HG03103 (cell line): Measurements from ENCODE around the gene WDR55.
"Not testable (repeated sequence)": the region's sequence is repeated elsewhere in the genome, so short reads cannot be mapped to it uniquely, and the experiment has no call there.

Source experiments
- ATAC-seq: cut with Tn5 transposase; IDR thresholded peaks from one replicate; pipeline ENCODE4 v1.9.1; 2021; ENCODE audit warnings: low read depth; ENCODE audit not compliant: unreplicated experiment

WDR55 gene, protein sequence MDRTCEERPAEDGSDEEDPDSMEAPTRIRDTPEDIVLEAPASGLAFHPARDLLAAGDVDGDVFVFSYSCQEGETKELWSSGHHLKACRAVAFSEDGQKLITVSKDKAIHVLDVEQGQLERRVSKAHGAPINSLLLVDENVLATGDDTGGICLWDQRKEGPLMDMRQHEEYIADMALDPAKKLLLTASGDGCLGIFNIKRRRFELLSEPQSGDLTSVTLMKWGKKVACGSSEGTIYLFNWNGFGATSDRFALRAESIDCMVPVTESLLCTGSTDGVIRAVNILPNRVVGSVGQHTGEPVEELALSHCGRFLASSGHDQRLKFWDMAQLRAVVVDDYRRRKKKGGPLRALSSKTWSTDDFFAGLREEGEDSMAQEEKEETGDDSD

GRCh38 chr5:140664359-140665119 is at the start of gene WDR55:
TSS of gene WDR55 (plus strand) at chr5:140664904. CDS start at chr5:140664913, 9 bp downstream.
- peak; percentile 98 for ATAC-seq

GRCh38 chr5:140622301-140622700 is 42.4 kb upstream of the WDR55 start:
- ATAC-seq: no peak

DNA sequence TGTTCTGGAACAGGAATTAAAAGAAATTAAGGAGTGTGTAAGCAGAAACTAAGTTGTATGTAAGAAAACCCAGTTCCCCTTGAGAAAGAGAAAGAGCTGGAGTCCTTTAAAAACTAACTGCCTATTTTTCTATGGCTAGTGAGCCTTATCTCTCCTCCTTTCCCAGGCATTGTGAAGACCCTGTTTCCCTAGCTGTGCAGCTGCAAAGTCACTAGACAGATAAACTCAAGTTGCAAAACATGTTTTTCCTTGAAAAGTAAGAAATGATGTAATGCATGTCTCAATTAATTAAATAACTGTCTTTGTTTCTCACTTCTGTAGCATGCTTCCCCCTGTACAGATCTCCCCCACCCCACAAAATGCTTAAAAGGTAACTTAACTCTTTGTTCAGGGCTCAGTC is 41.6 kb upstream of the WDR55 start:
- ATAC-seq: not testable (repeated sequence)

- not testable (repeated sequence) for ATAC-seq
These were observed 39.8 kb upstream of the WDR55 start for GRCh38 chr5:140624886-140625285.

- no peak for ATAC-seq
These were observed 36.7 kb upstream of the WDR55 start for GRCh38 chr5:140627972-140628371.

- ATAC-seq: no peak
These were observed 36.0 kb upstream of the WDR55 start for GRCh38 chr5:140628711-140629110.

DNA sequence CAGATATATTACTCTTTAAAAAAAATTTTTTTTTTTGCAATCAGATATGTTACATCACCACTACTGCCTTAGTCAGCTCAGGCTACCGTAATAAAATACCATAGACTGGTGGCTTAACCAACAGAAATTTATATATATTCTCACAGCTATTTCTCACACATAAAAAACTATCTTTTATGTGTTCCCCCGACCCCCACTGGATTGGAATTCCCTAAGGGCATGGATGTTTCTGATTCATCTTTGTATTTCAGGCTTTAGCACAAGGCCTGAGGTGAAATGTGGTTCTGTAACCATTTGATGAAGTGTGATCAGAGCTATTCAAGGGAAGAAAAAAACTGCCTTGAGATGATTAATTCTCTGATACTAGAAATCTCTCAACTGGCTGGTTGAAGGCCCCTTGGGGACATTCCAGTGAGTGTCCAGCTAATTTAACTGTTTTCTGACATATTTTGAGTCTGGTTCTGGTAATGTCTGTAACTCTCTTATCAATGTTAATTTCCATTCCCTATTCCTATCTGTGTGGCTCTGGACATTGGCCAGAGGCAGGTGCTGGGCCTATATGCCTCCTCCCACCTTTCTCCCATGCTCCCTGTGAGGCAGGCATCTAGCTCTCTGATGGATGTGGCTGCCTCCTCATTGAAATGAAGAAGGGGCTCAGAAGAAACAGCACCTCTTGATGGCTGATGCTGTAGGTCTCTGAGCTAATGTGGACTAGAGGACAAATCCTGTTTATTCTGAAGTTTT is 34.2 kb upstream of the WDR55 start:
- ATAC-seq: no peak

DNA sequence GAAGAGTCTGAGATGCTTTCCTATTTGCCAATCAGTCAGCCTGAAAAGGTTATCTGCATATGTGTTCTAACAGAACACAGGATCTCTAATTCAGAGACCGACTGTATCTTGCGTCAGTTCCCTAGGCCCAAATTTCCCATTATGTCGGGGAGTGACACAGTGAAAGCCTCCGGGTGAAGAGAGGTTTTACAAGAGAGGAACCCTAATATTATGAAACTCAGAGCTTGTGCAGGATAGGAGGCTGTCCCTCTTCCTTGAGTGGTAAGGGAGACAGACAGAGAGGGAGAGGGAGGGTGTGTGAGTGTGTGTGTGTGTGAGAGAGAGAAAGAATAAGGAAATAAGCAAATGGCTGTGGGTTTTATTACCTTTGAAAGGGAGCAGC is 33.7 kb upstream of the WDR55 start:
- no peak for ATAC-seq

DNA sequence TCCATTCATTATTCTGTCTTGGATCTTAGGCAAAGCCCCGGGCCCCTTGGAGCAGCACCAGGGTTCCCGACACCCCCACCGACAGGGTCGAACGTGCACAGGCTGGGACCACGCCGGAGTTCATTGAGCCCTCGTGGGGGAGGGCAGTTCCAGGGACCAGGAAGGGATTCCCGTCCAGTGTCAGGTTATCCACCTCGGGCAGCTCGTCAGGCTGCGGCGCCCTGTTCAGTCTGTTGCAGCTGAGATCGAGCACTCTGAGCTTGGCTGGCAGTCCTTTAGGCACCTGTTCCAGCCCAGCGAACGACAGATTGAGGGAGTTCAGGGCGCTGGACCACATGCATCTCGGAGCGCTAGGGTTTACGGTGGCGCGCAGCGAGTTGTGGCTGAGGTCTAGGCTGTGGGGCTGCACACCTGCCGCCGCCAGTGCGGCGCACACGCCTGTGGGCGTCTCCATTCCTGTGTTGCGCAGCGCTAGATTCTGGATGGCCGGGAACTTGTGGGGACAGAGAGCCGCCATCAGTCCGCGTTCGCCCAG is 32.8 kb upstream of the WDR55 start:
- peak; percentile 35 for ATAC-seq

- peak; percentile 46 for ATAC-seq
These were observed 32.2 kb upstream of the WDR55 start for GRCh38 chr5:140632366-140633020.

GRCh38 chr5:140633021-140633471 is 31.7 kb upstream of the WDR55 start, which contains the start of gene CD14:
TSS of gene CD14 (minus strand) at chr5:140633175. CDS start at chr5:140633071, 104 bp downstream.
- no peak for ATAC-seq

GRCh38 chr5:140633501-140633900 is 31.2 kb upstream of the WDR55 start:
- no peak for ATAC-seq

- no peak for ATAC-seq
These were observed 30.6 kb upstream of the WDR55 start for GRCh38 chr5:140634103-140634502.

DNA sequence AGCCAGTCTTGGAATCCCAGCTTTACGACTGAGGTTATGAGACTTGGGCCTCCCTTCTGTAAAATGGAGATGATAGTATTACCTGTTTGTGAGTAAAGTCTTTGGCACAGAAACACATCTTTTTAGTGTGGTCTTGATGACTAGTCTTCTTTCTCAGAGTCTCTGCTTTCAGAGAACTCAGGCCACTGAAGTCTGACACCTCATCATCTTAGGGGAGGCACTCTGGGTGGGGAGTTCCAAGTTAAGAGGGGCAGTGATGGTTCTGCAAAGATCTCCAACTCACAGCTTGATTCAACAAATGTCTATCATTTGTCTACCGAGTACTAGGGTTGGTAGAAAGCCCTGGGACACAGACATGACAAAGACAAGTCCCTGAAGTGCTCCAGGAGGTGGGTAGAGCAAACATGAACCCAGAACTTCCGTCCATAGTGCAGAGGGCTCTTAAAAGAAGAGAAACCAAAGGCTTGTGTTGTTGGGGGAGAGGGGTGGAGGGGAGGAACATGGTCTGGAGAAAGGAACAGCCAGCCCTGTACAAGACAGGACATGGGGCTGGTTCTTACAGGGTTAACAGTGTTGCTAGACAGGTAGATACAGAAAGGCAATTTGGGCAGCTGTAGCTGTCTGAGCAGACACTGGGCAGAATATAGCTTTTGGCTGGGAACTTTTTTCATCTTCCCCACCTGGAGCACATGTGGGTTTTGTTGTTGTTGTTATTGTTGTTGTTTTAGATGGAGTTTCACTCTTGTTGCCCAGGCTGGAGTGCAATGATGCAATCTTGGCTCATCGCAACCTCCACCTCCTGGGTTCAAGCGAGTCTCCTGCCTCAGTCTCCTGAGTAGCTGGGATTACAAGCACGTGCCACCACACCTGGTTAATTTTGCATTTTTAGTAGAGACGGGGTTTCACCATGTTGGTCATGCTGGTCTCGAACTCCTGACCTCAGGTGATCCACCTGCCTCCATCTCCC is 29.1 kb upstream of the WDR55 start:
- no peak for ATAC-seq

DNA sequence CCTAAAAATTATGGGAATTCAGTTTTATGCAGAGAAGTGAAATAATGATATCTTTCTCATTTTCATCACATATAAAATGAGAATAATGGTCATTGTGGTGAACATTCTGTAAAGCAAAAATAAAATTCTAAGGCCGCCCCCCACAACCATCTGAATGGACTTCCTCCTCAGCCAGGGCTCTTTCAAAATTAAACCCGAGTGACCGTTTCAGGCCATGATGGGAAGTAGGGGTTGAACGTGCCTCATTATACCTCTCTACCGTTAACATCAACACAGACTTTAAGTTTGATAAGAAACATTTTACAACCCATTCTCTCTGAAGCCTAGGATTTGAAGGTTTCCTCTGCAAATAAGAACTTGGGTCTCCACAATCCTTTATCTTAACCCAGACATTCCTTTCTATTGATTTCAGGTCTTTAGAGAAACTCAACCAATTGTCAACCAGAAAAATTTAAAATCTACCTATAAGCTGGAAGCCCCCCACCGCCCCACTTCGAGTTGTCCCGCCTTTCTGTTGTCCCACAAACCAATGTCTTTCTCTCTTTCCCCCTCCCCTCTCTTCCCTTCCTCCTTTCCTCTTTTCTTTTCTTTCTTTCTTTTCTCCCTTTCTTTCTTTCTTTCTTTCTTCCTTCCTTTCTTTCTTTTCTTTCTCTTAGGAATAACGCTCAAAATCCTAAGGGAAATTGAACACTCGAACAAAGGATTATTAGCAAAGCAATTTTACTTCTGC is 27.2 kb upstream of the WDR55 start:
- no peak for ATAC-seq

GRCh38 chr5:140638898-140639147 is 25.9 kb upstream of the WDR55 start:
- not testable (repeated sequence) for ATAC-seq

- peak; percentile 95 for ATAC-seq
These were observed 25.3 kb upstream of the WDR55 start, which contains the start of gene TMCO6 for GRCh38 chr5:140639148-140639981. TSS of gene TMCO6 (plus strand) at chr5:140639451. CDS start at chr5:140639528, 77 bp downstream.

GRCh38 chr5:140641716-140642115 is 23.0 kb upstream of the WDR55 start:
- ATAC-seq: no peak
